ENCODE results near the gene GP9.

DNA sequence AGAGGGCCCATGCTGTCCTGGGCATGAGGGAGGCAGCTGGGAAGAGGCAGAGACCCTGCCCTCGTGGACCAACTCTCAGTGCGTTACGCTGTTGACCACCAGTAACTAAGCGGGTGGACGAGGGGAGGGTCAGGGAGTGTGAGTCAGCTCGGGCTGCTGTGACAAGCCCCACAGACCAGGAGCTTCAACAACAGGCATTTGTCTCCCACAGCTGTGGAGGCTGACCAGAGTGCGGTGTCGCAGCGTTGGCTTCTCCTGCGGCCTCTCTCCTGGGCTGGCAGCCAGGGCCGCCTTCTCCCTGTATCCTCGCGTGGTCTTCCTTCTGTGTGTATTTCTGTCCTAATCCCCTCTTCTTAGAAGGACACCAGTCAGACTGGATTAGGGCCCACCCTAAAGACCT lies 46.4 kb upstream of the GP9 start:
- TF ChIP-seq, protein P1, sequence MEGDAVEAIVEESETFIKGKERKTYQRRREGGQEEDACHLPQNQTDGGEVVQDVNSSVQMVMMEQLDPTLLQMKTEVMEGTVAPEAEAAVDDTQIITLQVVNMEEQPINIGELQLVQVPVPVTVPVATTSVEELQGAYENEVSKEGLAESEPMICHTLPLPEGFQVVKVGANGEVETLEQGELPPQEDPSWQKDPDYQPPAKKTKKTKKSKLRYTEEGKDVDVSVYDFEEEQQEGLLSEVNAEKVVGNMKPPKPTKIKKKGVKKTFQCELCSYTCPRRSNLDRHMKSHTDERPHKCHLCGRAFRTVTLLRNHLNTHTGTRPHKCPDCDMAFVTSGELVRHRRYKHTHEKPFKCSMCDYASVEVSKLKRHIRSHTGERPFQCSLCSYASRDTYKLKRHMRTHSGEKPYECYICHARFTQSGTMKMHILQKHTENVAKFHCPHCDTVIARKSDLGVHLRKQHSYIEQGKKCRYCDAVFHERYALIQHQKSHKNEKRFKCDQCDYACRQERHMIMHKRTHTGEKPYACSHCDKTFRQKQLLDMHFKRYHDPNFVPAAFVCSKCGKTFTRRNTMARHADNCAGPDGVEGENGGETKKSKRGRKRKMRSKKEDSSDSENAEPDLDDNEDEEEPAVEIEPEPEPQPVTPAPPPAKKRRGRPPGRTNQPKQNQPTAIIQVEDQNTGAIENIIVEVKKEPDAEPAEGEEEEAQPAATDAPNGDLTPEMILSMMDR (IDR thresholded peaks at IDR 0.05; ENCODE audit: low read depth, low read length, missing input control), result no peak
- TF ChIP-seq, protein P2, sequence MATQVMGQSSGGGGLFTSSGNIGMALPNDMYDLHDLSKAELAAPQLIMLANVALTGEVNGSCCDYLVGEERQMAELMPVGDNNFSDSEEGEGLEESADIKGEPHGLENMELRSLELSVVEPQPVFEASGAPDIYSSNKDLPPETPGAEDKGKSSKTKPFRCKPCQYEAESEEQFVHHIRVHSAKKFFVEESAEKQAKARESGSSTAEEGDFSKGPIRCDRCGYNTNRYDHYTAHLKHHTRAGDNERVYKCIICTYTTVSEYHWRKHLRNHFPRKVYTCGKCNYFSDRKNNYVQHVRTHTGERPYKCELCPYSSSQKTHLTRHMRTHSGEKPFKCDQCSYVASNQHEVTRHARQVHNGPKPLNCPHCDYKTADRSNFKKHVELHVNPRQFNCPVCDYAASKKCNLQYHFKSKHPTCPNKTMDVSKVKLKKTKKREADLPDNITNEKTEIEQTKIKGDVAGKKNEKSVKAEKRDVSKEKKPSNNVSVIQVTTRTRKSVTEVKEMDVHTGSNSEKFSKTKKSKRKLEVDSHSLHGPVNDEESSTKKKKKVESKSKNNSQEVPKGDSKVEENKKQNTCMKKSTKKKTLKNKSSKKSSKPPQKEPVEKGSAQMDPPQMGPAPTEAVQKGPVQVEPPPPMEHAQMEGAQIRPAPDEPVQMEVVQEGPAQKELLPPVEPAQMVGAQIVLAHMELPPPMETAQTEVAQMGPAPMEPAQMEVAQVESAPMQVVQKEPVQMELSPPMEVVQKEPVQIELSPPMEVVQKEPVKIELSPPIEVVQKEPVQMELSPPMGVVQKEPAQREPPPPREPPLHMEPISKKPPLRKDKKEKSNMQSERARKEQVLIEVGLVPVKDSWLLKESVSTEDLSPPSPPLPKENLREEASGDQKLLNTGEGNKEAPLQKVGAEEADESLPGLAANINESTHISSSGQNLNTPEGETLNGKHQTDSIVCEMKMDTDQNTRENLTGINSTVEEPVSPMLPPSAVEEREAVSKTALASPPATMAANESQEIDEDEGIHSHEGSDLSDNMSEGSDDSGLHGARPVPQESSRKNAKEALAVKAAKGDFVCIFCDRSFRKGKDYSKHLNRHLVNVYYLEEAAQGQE (IDR thresholded peaks at IDR 0.05), result no peak
- TF ChIP-seq SP1 (IDR thresholded peaks at IDR 0.05) (no peak), NR2F2 (IDR thresholded peaks at IDR 0.05) (no peak), YY1 (IDR thresholded peaks at IDR 0.05) (no peak), TAF1 (conservative IDR thresholded peaks at IDR 0.05) (no peak)
- TF ChIP-seq, protein P3, sequence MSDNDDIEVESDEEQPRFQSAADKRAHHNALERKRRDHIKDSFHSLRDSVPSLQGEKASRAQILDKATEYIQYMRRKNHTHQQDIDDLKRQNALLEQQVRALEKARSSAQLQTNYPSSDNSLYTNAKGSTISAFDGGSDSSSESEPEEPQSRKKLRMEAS (IDR thresholded peaks at IDR 0.05), result no peak

All from liver (tissue), 3 donors.